HUES64 (cell line): ENCODE results near the gene INTS1.

Experiments
- H3K27ac ChIP-seq: 2 replicates; pipeline ENCODE4 v1.7.0; 2013; ENCODE audit warnings: low read depth, low read length, inconsistent platforms
- H3K27me3 ChIP-seq: 2 replicates; pipeline ENCODE4 v1.6.1; 2013; ENCODE audit warnings: mild to moderate bottlenecking, low read length; ENCODE audit not compliant: insufficient read depth
- H3K36me3 ChIP-seq: 2 replicates; pipeline ENCODE4 v1.6.1; 2013; ENCODE audit warnings: mild to moderate bottlenecking, low read length; ENCODE audit not compliant: insufficient read depth
- H3K4me1 ChIP-seq: 2 replicates; pipeline ENCODE4 v1.6.1; 2013; ENCODE audit warnings: mild to moderate bottlenecking, low read length, moderate library complexity; ENCODE audit not compliant: insufficient read depth
- H3K4me3 ChIP-seq: 2 replicates; pipeline ENCODE4 v1.5.1; 2013; ENCODE audit warnings: mild to moderate bottlenecking, low read length, moderate library complexity
- H3K9ac ChIP-seq: 2 replicates; pipeline ENCODE4 v1.6.1; 2013; ENCODE audit warnings: mild to moderate bottlenecking, low read depth, low read length
- H3K9me3 ChIP-seq: 2 replicates; pipeline ENCODE4 v1.6.1; 2013; ENCODE audit warnings: low read depth, low read length; ENCODE audit not compliant: insufficient read depth
- WGBS: fragments of 150-250, 120-280 bp; methylation state at CpG from one replicate; pipeline ENCODE4 v1.1.7; 2013; ENCODE audit warnings: missing lambda C conversion rate; 5-methylcytosine and 5-hydroxymethylcytosine counted together

Gene INTS1

DNA sequence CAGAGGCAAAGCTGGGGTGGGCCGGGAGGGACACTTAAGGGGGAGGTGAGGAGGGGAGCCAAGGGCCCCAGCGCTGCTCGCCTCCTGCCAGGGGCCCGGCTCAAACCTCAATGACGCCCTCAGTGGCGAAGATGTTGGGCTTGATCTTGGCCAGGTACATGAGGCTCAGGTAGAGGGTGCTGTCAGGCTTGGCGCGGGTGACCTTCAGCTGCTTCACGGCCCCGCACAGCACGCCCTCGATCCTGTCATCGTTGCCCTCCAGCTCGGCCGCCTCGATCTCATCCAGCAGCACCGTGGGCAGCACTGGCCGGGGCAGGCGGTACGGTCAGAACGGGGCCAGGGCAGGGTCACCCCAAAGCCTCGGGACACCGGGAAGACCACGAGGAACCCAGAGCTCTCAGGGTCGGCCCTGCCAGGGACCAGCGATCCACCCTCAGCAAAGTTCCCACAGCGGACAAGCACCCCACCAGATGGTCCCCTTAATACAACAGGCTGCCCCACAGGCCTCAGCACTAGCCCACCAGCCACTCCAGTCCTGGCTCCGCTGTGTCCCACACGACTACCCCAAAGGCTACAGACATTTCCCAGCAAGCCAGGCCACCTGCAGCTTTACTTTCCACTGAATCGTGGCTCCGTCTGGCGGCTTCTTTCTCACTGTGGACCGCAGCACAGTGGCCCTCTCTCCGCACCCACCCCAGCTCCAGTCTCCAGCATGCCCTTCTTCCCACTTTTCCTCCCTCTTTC is 4.0 kb downstream of the INTS1 start:
- Histone ChIP-seq H3K4me1 (peaks cover 4% of the 10 kb centered on the region; the same call in 1 of the 2 replicates), H3K9ac (no peak overlapping the region), H3K4me3 (no peak overlapping the region), H3K27me3 (no peaks in the 10 kb centered on the region), H3K27ac (no peak overlapping the region), H3K9me3 (no peaks in the 10 kb centered on the region), H3K36me3 (peaks cover 67% of the 10 kb centered on the region)
- WGBS = 95% methylated on average over 34 of the region's 34 CpGs

DNA sequence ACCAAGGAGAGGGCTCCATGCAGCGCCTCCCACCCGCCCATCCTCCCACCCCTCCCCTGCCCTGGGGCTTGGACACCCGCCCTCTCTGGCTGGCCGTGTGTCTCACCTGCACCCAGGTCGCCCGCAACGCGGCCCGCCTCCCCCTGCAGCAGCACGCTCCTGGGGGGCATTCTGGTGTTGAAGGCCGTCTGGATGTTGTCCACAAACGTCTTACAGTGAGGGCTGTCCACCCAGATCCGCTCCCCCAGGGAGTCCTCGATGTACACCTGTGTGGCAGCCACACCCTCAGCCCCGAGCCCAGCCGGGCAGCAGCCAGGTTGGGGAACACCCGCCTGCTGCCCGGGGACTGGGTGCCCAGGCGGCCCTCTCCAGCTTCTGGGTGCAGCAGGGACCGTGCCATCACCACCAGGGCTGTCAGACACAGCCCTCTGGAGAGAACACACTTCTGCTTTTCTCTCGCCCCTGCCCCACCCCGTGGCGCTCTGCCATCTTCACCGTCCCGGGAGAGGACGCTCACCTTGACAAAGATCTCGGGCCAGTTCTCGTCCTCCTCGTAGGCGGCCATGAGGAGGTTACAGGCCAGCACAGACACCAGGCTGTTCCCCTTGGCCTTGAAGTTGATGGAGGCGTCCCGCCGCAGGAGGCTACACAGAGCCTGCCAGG is 4.7 kb downstream of the INTS1 start:
- no peaks in the 10 kb centered on the region for H3K9me3 ChIP-seq
- peaks cover 73% of the 10 kb centered on the region for H3K36me3 ChIP-seq
- no peaks in the 10 kb centered on the region for H3K27me3 ChIP-seq
- no peak overlapping the region for H3K9ac ChIP-seq
- H3K4me3 ChIP-seq = no peak overlapping the region
- H3K27ac ChIP-seq = no peak overlapping the region
- H3K4me1 ChIP-seq = peaks cover 4% of the 10 kb centered on the region; the same call in 1 of the 2 replicates
- WGBS = 95% methylated on average over 33 of the region's 33 CpGs

DNA sequence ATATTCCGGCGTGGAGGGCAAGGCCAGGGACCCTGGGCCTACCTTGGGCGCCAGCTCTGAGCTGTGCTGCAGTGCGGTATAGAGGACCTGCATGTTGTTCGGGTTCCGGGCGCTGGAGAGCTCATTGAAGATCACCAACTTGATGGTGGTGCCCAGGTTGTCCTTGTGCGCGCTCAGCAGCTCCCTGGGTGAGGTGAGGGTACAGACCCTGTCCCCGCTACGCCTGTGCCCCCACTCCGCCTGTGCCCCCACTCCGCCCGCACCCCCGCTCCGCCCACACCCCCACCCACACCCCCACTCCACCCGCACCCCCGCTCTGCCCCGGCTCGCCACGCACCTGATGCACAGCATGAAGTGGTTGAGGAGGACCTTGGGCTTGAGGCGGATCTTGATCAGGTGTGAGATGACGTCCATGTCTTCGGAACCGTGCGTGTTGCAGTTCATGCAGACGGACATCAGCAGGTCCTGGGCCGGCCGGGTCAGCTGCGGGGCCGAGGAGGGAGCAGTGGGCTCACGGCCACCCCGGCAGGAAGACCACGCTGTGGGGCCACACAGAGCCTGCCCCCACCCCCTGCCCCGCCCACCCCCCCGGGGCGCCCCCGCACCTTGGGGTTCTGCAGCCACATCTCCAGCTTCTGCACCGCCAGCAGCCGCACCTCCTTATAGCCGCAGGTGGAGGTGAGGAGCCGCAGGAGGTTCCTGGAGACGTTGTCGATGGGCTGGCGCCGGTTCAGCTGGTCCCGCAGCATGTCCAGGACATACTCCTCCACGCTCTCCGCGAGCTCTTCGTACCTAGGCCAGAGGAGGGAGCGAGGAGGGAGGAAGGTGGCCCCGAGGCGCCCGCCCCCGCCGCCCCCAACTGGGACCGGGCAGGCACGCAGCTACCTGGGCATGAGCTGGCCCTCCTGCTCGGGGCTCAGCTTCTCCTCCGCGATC is 5.6 kb downstream of the INTS1 start:
- Histone ChIP-seq H3K9me3 (no peaks in the 10 kb centered on the region), H3K9ac (no peak overlapping the region), H3K4me3 (no peak overlapping the region), H3K36me3 (peaks cover 81% of the 10 kb centered on the region), H3K27me3 (no peaks in the 10 kb centered on the region), H3K27ac (no peak overlapping the region), H3K4me1 (peaks cover 4% of the 10 kb centered on the region; the same call in 1 of the 2 replicates)
- WGBS = 96% methylated on average over 56 of the region's 62 CpGs

DNA sequence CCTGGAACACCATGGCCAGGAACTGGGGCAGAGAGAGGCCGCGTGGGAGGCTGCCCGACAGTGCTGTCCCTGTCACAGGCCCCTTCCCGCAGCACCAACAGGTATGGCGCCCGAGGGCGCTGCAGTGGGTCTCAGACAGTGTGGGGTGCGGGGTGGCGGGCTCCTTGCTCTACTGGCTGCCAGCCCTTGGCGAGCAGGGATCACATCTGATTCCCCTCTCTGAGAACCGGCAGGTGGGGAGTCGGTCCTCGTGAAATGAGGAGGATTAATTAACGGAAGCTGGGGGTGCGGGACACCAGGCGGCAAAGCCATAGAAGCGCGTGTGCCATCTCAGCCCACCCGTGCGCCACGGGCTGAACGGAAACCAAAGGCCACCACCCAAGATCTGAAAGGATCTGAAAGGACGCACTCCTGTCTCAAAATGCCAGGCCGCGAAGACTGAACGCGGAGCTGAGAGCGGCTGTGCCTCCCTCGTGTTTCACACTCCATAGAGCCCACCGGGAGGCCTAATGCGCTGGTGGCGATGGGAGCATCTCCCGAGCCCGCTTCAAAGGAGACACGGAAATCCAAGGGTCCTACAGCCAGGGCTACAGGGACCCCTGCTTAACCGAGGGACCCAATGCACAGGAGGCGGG is 6.8 kb downstream of the INTS1 start:
- Histone ChIP-seq H3K4me1 (no peaks in the 10 kb centered on the region), H3K36me3 (peaks cover 80% of the 10 kb centered on the region), H3K4me3 (no peak overlapping the region), H3K27ac (no peak overlapping the region), H3K9ac (no peak overlapping the region), H3K9me3 (no peaks in the 10 kb centered on the region), H3K27me3 (no peaks in the 10 kb centered on the region)
- 95% methylated on average over 37 of the region's 37 CpGs for WGBS

DNA sequence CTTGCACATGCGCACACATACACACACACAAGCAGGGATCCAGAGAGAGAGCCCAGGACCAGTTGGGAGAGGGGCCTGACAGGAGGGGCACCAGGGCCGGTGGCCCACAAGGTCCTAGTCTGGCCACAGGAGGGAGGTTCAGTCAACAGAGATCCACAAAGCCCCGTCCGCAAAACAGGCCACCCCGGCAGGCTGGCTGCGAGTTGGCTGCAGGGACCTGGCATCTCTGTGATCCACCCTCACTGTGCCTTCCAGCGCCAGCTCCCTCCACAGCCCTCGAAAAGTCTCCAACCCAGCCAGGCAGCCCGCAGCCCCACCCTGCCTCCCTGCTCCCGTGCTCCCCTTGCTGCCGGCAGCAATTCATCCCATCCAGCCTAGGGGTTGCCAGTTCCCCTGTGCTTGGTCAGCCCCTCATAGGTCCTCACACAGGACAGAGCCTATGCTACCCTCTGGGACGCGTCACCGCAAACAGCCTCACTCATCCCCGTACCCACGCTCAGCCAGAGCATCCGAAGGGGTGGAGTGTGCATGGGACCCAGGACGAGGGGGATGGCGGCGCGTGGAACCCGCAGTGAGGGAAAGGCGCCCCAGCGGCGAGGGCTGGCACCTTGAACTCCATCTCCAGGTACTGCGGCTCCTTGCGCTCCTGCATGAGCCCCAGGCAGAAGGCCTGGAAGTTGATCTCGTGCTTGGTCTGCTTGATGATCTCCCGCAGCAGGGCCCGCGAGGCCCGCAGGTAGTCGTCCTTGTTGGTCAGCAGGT is 7.5 kb downstream of the INTS1 start:
- Histone ChIP-seq H3K27me3 (no peaks in the 10 kb centered on the region), H3K27ac (no peak overlapping the region), H3K9ac (no peak overlapping the region), H3K4me1 (no peaks in the 10 kb centered on the region), H3K4me3 (no peak overlapping the region), H3K9me3 (no peaks in the 10 kb centered on the region), H3K36me3 (peaks cover 80% of the 10 kb centered on the region)
- WGBS = 95% methylated on average over 33 of the region's 33 CpGs

DNA sequence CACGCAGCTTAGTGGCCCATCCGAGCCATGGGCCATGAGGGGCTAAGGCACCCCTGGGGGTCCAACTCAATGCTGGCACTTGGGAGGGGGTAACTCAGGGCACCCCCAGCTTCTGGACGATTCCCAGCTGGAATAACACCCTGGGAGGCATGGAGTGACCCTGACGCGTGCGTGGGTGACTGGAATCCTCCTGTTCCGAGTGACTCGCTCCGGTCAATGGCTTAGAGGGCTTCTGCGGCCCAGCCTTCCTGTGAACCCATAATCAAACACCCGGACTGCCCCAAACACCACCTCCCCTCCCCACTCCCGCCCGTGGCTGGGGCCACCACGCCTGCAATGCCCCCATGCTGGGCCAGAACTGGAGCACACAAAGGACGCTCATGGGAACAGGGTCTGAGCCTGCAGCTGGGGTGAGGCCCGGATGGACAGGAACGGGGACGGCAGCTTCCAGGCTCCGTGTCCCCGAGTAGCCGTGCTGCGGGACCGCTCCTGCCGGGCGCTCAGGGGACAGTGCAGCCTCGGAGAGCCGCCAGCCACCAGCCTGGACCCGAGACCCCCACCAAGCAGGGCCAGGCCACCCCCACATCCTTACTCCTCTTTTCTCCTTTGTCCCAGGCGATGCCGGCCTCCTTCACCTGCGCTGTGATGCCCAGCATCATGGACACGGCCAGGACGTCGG is 8.5 kb downstream of the INTS1 start:
- no peak overlapping the region for H3K4me3 ChIP-seq
- H3K9ac ChIP-seq = no peak overlapping the region
- H3K4me1 ChIP-seq = no peaks in the 10 kb centered on the region
- peaks cover 82% of the 10 kb centered on the region for H3K36me3 ChIP-seq
- WGBS = 93% methylated on average over 34 of the region's 34 CpGs
- H3K27ac ChIP-seq = no peak overlapping the region
- H3K27me3 ChIP-seq = no peaks in the 10 kb centered on the region
- H3K9me3 ChIP-seq = no peaks in the 10 kb centered on the region

DNA sequence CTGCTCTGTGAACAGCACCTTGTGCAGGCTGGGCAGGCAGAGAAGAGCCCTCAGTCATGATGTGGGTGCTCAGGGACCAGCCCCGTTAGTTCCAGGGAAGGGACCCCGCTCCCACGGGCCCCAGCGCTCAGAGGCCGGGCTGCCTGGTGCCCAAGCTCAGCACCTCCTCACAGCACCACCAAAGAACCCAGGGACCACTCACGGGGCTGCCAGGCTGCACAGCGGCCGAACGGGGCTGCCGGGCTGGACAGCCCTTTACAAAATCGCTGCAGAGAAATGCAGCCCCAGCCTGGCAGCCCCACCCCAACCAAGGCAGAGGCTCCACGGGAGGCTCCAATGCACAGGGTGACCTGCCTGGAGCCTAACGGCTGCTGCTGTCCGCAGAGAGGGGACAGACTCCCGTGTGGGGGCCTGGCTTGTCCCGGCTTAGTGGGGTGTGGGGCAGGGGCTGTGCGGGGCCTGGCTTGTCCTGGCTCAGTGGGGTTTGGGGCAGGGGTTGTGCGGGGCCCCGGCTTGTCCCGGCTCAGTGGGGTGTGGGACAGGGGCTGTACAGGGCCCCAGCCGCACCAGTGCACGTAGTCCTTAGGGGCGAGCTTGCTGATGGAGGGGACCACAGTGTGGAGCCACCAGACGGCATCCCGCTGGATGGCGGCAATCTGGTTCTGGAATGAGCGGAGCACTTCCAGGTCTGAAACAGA is 9.2 kb downstream of the INTS1 start:
- Histone ChIP-seq H3K4me3 (no peak overlapping the region), H3K4me1 (no peaks in the 10 kb centered on the region), H3K36me3 (peaks cover 82% of the 10 kb centered on the region), H3K9ac (no peak overlapping the region), H3K9me3 (no peaks in the 10 kb centered on the region), H3K27me3 (no peaks in the 10 kb centered on the region), H3K27ac (no peak overlapping the region)
- 96% methylated on average over 27 of the region's 27 CpGs for WGBS

DNA sequence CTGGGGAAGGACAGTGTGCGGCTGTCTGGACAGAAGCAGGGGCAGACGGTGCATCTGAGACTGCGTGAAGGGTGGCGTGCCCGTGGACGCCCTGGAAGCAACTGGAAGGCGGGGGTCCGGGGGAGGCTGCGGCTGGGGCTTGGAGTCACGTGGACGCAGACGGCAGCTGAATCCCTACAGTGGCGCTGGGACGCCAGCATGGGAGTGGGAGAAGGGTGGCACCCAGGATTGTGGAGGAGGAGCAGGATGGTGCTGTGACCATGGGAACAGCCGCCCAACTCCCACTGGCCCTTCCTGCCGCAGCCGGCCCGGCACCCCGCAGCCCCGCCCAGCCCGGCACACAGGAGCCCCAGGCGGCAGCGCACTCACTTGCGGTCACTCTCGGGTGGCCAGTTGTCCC is 9.7 kb downstream of the INTS1 start:
- Histone ChIP-seq H3K4me1 (no peaks in the 10 kb centered on the region), H3K9ac (no peak overlapping the region), H3K27me3 (no peaks in the 10 kb centered on the region), H3K27ac (no peak overlapping the region), H3K9me3 (no peaks in the 10 kb centered on the region), H3K36me3 (peaks cover 82% of the 10 kb centered on the region), H3K4me3 (no peak overlapping the region)
- 94% methylated on average over 25 of the region's 25 CpGs for WGBS

DNA sequence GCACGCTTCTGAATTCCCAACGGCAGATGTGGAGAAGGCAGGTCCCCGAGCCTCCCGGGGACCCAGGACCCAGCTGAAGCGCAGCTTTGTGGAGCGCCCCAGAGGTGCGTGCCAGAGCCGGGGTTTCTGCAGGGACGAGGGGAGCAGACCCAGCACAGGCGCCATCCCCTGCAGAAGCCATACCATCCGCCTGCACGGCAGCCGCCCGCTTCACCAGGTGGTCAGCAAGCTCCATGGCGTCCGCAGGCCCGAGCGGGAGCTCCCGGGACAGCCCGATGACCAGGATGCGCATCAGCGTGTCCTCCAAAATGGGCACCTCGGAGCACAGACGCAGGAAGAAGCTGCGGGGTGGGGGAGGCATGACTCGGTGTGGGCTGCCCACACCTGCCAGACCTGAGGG is 10.6 kb downstream of the INTS1 start:
- Histone ChIP-seq H3K4me1 (no peaks in the 10 kb centered on the region), H3K36me3 (peaks cover 89% of the 10 kb centered on the region)
- WGBS = 95% methylated on average over 26 of the region's 26 CpGs

More for the DNA sequence above, 10.6 kb downstream of the INTS1 start:
- Histone ChIP-seq H3K9me3 (no peaks in the 10 kb centered on the region), H3K27me3 (no peaks in the 10 kb centered on the region), H3K27ac (no peak overlapping the region), H3K9ac (no peak overlapping the region), H3K4me3 (no peak overlapping the region)
